ENCODE measurements around the gene FBLN1.
"Not testable (repeated sequence)": the region's sequence is repeated elsewhere in the genome, so short reads cannot be mapped to it uniquely, and the experiment has no call there.

FBLN1 gene

DNA sequence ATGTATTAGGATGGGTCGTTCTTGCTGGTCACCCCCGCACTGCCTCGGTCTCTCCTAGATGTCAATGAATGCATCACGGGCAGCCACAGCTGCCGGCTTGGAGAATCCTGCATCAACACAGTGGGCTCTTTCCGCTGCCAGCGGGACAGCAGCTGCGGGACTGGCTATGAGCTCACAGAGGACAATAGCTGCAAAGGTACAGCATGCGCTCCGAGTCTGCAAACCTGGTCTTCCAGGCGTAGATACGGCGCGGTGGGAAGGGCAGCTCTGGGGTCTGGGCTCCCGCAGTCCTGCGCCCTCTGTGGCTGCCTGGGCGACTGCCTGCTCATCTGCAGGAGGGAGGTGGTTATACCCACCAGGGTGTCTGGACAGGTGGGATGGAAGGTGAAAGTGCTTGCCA, 31.0 kb downstream of the FBLN1 start:
- H3F3A ChIP-seq (ENCODE audit: insufficient read depth) = no peaks in the 10 kb centered on the region
- TF ChIP-seq EZH2phosphoT487 (conservative IDR thresholded peaks at IDR 0.05; ENCODE audit: low read length) = no peak
- TF ChIP-seq, protein P1, sequence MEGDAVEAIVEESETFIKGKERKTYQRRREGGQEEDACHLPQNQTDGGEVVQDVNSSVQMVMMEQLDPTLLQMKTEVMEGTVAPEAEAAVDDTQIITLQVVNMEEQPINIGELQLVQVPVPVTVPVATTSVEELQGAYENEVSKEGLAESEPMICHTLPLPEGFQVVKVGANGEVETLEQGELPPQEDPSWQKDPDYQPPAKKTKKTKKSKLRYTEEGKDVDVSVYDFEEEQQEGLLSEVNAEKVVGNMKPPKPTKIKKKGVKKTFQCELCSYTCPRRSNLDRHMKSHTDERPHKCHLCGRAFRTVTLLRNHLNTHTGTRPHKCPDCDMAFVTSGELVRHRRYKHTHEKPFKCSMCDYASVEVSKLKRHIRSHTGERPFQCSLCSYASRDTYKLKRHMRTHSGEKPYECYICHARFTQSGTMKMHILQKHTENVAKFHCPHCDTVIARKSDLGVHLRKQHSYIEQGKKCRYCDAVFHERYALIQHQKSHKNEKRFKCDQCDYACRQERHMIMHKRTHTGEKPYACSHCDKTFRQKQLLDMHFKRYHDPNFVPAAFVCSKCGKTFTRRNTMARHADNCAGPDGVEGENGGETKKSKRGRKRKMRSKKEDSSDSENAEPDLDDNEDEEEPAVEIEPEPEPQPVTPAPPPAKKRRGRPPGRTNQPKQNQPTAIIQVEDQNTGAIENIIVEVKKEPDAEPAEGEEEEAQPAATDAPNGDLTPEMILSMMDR (IDR thresholded peaks at IDR 0.05; ENCODE audit: insufficient read depth, low read length, poor library complexity, severe bottlenecking) = no peak
- H3K4me2 ChIP-seq (ENCODE audit: low read depth, low read length, poor library complexity, severe bottlenecking) = no peak overlapping the region
- no peak overlapping the region for H2AFZ ChIP-seq (ENCODE audit: low read depth, low read length, severe bottlenecking)
- no peak overlapping the region for H3K4me3 ChIP-seq (ENCODE audit: insufficient read depth, low read length, poor library complexity, severe bottlenecking)
- H3K9me2 ChIP-seq (replicated peaks; ENCODE audit: insufficient read depth, low read length) = no peaks in the 10 kb centered on the region
- H3K79me2 ChIP-seq (ENCODE audit: insufficient read depth, low read length) = no peaks in the 10 kb centered on the region
- no peaks in the 10 kb centered on the region for H3K9me3 ChIP-seq (ENCODE audit: insufficient read depth, low read length)
- H3K9ac ChIP-seq (ENCODE audit: low read length) = no peak overlapping the region
- no peak overlapping the region for H3K27ac ChIP-seq (ENCODE audit: low read depth, low read length)
- H3K36me3 ChIP-seq (ENCODE audit: low read length) = no peaks in the 10 kb centered on the region
- no peaks in the 10 kb centered on the region for H3K27me3 ChIP-seq (ENCODE audit: low read length)
- no peaks in the 10 kb centered on the region for H4K20me1 ChIP-seq (ENCODE audit: low read depth, low read length)

DNA sequence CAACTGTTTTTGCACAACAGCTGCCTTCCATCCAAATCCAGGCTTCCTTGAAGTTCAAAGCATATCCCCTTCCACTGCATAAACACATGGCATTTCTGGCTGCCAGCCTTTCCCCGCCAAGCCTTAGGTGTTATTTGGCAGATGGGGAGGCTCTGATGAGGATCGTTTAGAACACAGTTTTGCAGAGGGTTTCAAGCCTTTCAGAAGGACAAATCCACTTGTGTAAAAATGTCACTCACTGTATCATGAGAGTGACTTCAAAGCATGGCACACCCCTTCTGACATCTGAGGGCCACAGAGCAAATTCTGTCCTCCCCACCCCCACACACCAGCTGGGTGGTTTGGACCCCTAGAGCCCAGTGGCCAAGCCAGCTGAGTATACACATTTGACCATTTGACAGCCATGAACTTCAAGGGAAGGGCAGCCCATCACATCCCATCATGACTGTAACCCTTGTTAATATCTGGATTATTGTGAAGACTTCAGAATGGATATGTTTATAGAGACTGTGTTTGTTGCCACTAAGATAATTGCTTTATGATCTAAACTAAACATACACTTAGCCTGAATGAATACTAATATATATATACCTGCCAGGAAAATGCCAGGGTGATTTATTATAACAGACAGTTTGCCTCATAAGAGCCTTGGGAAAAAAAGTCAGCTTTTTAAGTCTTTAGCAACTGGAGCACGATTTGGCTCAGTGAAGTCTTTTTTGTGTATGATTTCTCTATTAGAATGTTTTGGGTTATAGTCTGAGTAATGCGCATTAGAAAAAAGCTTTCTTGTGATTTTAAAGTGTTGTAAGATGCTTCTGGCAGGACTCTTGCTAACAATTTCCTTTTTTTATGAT, 31.9 kb downstream of the FBLN1 start:
- Histone ChIP-seq H2AFZ (ENCODE audit: low read depth, low read length, severe bottlenecking) (no peak overlapping the region), H3K9me2 (replicated peaks; ENCODE audit: insufficient read depth, low read length) (no peaks in the 10 kb centered on the region), H3K36me3 (ENCODE audit: low read length) (no peaks in the 10 kb centered on the region), H3K4me2 (ENCODE audit: low read depth, low read length, poor library complexity, severe bottlenecking) (no peak overlapping the region), H3F3A (ENCODE audit: insufficient read depth) (no peaks in the 10 kb centered on the region), H3K27me3 (ENCODE audit: low read length) (no peaks in the 10 kb centered on the region), H3K4me3 (ENCODE audit: insufficient read depth, low read length, poor library complexity, severe bottlenecking) (no peak overlapping the region), H3K27ac (ENCODE audit: low read depth, low read length) (no peak overlapping the region), H3K9ac (ENCODE audit: low read length) (no peak overlapping the region), H3K79me2 (ENCODE audit: insufficient read depth, low read length) (no peaks in the 10 kb centered on the region), H3K9me3 (ENCODE audit: insufficient read depth, low read length) (no peaks in the 10 kb centered on the region), H4K20me1 (ENCODE audit: low read depth, low read length) (no peaks in the 10 kb centered on the region)
- TF ChIP-seq, protein P1 (IDR thresholded peaks at IDR 0.05; ENCODE audit: insufficient read depth, low read length, poor library complexity, severe bottlenecking) = no peak
- TF ChIP-seq EZH2phosphoT487 (conservative IDR thresholded peaks at IDR 0.05; ENCODE audit: low read length) = no peak

DNA sequence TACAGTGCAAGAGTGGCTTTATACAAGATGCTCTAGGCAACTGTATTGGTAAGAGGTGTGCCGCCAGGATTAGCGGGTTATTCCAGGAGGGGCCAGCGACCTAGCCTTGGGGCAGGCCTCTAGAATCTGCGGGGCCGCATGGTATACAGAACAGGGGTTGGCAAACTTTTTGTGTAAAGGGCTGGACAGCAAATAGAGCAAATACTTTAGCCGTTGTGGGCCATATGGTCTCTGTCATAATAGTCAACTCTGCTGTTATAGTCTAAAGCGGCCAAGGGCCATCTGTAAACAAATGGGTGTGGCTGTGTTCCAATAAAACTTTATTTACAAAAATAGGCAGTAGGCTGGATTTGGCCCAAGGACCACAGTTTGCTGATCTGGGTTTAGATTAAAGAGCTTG, 32.6 kb downstream of the FBLN1 start:
- H3K27me3 ChIP-seq (ENCODE audit: low read length) = no peaks in the 10 kb centered on the region
- H3K4me2 ChIP-seq (ENCODE audit: low read depth, low read length, poor library complexity, severe bottlenecking) = no peak overlapping the region
- no peak overlapping the region for H2AFZ ChIP-seq (ENCODE audit: low read depth, low read length, severe bottlenecking)
- no peaks in the 10 kb centered on the region for H3K9me3 ChIP-seq (ENCODE audit: insufficient read depth, low read length)
- TF ChIP-seq EZH2phosphoT487 (conservative IDR thresholded peaks at IDR 0.05; ENCODE audit: low read length) = no peak
- TF ChIP-seq, protein P1 (IDR thresholded peaks at IDR 0.05; ENCODE audit: insufficient read depth, low read length, poor library complexity, severe bottlenecking) = no peak
- no peak overlapping the region for H3K27ac ChIP-seq (ENCODE audit: low read depth, low read length)
- H4K20me1 ChIP-seq (ENCODE audit: low read depth, low read length) = no peaks in the 10 kb centered on the region
- no peaks in the 10 kb centered on the region for H3K79me2 ChIP-seq (ENCODE audit: insufficient read depth, low read length)
- no peak overlapping the region for H3K9ac ChIP-seq (ENCODE audit: low read length)
- H3K36me3 ChIP-seq (ENCODE audit: low read length) = no peaks in the 10 kb centered on the region
- H3F3A ChIP-seq (ENCODE audit: insufficient read depth) = no peaks in the 10 kb centered on the region
- no peak overlapping the region for H3K4me3 ChIP-seq (ENCODE audit: insufficient read depth, low read length, poor library complexity, severe bottlenecking)
- no peaks in the 10 kb centered on the region for H3K9me2 ChIP-seq (replicated peaks; ENCODE audit: insufficient read depth, low read length)

DNA sequence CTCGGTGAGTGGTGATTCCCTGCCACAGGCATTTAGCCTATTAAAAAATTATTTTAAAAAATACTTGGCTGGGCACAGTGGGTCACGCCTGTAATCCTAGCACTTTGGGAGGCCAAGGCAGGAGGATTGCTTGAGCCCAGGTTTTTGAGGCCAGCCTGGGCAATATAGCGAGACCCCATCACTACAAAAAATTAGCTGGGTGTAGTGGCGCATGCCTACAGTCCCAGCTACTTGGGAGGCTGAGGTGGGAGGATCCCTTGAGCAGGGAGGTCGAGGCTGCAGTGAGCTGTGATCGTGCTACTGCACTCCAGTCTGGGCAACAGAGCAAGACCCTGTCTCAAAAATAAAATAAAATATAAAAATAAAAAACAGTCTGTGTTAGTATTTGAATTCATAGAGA, 33.2 kb downstream of the FBLN1 start:
- H3K27ac ChIP-seq (ENCODE audit: low read depth, low read length); H2AFZ ChIP-seq (ENCODE audit: low read depth, low read length, severe bottlenecking); H3K9me2 ChIP-seq (replicated peaks; ENCODE audit: insufficient read depth, low read length); H3K9me3 ChIP-seq (ENCODE audit: insufficient read depth, low read length); H3K9ac ChIP-seq (ENCODE audit: low read length); H3K36me3 ChIP-seq (ENCODE audit: low read length); H4K20me1 ChIP-seq (ENCODE audit: low read depth, low read length); H3K79me2 ChIP-seq (ENCODE audit: insufficient read depth, low read length); H3K27me3 ChIP-seq (ENCODE audit: low read length); H3K4me3 ChIP-seq (ENCODE audit: insufficient read depth, low read length, poor library complexity, severe bottlenecking); H3F3A ChIP-seq (ENCODE audit: insufficient read depth); H3K4me2 ChIP-seq (ENCODE audit: low read depth, low read length, poor library complexity, severe bottlenecking): not testable (repeated sequence)
